HG03460 (cell line): Measurements from ENCODE around the gene MUC2.
"Not testable (repeated sequence)": the region's sequence is repeated elsewhere in the genome, so short reads cannot be mapped to it uniquely, and the experiment has no call there.

Experiments used
- ATAC-seq: cut with Tn5 transposase; IDR thresholded peaks from one replicate; pipeline ENCODE4 v1.9.1; 2021; ENCODE audit not compliant: unreplicated experiment

MUC2 gene

DNA sequence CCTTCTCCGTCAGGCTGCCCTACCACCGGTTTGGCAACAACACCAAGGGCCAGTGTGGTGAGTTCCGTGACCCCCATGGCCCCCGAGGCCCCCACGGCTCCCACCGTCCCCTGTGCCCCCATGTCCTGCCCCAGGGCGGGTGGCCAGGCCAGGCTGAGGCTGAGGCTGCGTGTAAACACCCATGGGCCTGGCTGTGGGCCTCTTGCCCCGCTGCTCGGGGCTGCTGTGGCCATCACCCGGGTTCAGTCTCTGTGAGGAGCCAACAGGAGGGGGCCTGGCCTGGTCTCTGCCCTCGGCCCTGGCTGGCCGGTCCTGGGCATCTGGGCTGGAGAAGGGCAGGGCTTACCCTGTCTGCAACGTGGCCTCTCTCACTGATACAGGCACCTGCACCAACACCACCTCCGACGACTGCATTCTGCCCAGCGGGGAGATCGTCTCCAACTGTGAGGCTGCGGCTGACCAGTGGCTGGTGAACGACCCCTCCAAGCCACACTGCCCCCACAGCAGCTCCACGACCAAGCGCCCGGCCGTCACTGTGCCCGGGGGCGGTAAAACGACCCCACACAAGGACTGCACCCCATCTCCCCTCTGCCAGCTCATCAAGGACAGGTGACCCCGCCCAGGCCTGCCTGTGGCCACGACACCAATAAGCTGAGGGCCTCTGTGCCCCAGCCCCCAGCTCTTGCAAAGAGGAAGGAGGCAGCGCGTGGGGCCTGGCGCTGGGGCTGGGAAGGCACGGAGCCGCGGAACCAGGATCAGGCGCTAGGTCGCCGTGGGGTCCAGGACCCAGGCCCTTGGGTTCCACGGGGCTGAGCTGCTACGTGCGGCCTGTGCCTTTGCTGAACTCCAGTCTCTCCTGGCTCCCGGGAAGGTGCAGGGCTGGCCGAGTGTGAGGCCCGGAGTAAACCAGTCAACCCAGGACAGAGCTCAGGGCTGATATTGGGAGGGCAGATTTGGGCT, 29.0 kb downstream of the MUC2 start:
- no peak for ATAC-seq

DNA sequence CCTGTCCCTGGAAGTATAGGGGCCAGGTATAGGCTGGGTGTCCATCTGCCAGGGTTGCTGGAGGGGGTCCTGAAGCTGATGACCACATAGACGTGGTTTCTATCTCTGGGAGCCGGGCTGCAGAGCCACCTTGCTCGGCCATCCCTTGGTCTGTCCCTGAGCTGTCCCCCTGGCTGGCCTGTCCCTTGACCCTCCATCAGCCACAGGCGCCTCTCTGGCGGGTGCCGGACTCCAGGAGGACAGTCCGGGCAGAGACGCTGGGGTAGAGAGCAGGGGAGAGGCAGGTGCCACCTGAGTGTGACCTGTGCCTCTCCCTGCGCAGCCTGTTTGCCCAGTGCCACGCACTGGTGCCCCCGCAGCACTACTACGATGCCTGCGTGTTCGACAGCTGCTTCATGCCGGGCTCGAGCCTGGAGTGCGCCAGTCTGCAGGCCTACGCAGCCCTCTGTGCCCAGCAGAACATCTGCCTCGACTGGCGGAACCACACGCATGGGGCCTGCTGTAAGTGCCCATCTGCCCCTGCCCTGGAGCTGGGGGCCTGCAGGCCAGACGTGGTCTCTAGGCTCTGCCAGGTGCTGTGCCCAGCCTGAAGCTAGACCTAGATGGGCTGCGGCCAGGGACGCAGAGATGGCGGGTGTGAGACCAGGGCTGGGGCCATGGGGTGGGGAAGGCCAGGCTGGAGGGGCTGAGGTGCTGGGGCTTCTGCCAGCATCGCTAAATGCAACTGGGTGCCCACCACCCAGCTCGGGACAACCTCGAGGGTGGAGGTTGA, 29.9 kb downstream of the MUC2 start:
- no peak for ATAC-seq

DNA sequence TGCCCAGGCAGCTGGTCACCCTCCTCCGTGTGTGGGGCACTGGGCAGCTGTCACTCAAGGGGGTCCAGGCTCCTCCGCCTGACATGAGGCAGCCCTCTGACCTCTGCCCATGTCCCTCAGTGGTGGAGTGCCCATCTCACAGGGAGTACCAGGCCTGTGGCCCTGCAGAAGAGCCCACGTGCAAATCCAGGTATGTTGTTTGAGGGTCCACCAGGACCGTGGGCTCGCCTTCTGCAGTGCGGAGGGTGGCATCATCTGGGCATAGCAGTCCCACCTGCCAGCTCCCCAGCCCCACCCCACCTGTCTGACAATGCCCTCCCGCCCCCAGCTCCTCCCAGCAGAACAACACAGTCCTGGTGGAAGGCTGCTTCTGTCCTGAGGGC, 30.5 kb downstream of the MUC2 start:
- ATAC-seq = no peak

DNA sequence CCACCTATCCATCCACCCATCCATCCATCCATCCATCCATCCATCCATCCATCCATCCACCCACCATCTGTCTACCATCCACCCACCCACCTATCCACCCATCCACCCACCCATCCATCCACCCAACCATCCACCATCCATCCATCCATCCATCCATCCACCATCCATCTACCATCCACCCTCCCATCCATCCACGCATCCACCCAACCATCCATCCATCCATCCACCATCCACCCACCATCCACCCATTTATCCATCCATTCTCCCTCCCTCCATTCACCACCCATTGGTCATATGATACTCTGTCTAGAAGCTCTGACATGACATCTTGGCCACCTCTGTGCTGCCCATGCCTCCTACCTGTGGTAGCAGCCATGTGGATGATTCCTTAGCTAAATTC, 31.7 kb downstream of the MUC2 start:
- no peak for ATAC-seq

DNA sequence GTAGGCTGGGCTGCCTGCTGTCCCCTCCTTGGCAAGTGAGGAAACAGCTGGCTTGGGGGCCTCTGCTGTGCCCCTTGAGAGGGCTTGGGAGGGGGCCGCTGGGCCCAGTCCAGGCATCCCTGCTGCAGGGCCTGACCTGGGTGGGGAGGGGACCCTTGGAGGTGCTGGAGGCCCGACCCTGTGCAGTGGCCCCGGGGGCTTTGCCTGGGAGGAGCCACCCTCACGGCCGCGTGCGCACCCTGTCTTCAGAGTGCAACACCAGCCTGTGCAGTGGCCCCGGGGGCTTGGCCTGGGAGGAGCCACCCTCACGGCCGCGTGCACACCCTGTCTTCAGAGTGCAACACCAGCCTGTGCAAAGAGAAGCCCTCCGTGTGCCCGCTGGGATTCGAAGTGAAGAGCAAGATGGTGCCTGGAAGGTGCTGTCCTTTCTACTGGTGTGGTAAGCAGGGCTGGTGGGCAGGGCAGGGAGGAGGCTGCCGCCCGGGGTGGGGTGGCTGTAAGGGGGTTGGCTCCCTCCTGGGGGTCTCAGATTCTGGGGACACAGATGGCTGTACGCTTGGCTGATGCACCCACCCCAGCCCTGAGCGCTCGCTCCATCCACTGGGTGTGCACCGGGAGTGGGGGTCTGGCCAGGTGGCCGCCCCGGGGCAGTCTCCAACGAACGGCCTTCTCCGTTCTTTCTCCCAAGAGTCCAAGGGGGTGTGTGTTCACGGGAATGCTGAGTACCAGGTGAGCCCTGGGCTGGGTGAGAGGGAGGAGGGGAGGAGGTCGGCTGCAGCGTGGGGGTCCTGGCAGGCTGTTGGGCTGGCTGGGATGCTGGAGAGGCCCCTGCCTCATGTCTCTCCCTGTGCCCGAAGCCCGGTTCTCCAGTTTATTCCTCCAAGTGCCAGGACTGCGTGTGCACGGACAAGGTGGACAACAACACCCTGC, 32.9 kb downstream of the MUC2 start:
- no peak for ATAC-seq

DNA sequence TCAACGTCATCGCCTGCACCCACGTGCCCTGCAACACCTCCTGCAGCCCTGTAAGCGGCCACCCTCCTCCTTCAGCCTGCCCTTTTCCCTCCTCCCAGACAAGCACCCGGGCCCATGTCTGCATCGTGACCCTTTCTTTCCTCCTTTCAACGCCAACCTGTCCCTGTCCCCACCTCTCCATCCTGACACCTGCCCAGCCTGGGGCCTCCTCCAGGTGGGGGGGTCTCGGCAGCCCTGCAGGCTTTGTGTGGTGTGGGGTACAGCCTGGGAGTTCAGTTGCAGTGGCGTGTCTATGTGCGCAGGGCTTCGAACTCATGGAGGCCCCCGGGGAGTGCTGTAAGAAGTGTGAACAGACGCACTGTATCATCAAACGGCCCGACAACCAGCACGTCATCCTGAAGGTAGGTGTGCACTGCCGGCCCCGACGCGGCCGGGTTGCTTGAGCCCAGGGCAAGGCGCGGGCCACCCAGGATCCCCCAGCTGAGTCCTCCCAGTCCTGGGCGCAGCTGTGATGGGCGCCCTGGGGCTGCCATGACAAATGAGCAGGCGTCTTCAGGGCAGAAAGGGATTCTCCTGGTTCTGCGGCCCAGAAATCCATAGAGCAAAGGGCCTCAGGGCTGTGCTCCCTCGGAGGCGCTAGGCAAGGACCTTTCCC, 33.7 kb downstream of the MUC2 start:
- no peak for ATAC-seq

DNA sequence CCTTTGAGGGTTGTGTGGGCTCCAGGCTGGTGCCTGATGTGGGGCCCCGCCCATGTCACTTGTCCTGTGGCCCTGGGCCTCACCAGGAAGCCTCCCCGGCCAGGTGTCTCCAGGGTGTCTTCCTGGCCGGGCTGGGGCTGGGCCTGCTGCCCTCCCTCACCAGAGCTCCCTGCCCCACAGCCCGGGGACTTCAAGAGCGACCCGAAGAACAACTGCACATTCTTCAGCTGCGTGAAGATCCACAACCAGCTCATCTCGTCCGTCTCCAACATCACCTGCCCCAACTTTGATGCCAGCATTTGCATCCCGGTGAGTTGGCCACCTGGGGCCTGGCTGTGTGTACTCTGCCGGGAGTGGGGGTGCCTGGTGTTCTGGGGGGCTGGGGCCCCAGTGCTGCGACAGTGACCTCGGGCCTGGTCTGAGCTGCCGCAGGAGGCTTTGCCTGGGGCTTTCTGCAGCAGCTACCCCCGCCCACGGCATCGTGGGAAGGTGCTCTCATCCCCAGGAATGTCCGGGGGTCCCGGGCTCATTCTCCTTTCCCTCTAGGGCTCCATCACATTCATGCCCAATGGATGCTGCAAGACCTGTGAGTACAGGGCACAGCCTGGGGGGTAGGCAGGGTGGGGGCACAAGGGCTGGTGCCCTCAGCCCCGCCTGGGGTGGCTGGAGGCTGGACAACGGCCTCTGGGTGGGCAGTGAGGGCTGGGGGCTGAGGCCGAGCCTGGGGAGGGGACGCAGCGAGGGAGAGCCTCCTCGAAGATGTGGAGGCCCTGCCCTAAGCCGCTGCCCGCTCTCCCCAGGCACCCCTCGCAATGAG, 34.6 kb downstream of the MUC2 start:
- no peak for ATAC-seq

DNA sequence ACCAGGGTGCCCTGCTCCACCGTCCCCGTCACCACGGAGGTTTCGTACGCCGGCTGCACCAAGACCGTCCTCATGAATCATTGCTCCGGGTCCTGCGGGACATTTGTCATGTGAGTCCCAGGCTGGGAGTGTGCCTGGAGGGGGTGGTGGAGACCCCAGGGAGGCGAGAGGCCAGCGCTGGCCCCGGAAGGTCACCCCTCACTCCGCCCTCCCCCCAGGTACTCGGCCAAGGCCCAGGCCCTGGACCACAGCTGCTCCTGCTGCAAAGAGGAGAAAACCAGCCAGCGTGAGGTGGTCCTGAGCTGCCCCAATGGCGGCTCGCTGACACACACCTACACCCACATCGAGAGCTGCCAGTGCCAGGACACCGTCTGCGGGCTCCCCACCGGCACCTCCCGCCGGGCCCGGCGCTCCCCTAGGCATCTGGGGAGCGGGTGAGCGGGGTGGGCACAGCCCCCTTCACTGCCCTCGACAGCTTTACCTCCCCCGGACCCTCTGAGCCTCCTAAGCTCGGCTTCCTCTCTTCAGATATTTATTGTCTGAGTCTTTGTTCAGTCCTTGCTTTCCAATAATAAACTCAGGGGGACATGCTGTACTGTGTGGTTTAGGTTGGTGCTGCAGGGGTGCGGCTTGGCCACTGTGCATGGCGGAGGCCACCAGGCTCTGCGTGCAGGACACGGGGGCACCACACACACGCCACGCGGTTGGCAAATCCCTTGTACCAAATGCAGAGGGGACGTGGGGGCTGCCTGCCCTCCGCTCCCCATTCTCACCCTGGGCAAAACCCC, 35.4 kb downstream of the MUC2 start:
- no peak for ATAC-seq

DNA sequence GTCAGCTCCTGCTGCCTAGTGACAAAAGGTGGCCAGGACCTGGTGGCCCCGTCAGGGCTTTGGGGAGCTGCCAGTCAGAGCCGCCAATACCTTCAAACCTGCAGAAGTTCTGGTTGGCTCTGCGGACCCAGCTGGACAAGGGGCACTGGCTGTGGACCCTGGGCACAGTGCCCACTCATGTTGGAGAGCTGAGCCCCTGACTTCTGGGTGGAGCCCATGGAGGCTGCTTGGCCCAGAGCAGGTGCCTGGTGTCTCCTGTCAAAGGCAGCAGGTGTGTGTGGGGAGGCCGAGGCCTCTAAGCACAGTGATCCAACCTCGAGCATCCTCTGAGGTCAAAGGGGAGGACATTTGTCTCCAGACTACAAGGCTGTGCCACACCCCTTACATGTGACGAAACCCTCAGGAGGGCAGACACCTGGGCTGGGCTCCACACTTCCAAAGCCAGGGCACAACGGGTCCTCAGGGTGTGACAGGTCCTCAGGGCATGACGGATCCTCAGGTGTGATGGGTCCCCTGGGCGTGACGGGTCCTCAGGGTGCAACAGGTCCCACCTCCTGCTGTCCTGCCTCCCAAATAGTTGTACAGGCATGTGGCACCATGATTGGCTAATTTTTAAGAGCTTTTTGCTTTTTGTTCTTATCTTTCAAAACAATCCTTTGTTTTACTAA, 37.0 kb downstream of the MUC2 start:
- ATAC-seq = no peak

DNA sequence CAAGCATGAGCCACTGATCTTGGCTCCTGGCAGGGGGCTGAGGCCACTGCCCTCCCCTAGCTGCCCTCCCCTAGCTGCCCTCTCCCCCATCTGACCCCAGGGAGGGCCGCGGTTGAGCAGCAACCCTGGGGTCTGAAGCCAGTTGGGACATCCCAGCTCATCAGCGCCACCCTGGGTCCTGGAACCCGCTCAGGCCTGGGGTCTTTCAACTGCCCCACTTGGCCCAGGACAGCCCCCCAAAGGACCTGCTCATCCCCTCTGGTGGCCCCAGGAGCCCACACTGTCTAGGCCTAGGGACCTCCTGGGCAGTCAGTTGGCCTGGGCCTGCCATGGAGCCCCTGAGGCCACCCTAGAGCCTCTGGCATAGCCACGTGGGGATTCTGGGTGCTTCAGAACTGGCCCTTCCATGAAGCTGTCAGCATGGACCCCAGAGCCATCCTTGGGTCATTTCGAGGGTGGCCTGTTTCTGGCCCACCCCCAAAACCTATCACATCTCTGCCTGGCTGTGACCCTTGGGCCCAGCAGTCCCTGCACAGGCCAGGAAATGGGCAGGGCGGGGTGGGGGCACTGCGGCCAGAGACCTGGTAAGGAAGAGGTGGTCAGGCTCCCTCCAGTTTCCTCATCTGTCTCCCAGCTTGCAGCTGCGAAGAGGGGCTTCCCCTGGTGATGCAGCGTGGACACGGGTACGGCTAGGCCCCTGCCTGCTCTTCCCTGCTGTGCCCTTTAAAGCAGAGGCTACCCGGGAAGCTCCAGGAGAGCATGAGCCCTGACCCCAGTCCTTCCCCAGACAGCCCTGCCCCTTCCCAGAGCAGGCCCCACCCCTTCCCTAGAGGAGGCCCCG, 37.9 kb downstream of the MUC2 start:
- no peak for ATAC-seq

DNA sequence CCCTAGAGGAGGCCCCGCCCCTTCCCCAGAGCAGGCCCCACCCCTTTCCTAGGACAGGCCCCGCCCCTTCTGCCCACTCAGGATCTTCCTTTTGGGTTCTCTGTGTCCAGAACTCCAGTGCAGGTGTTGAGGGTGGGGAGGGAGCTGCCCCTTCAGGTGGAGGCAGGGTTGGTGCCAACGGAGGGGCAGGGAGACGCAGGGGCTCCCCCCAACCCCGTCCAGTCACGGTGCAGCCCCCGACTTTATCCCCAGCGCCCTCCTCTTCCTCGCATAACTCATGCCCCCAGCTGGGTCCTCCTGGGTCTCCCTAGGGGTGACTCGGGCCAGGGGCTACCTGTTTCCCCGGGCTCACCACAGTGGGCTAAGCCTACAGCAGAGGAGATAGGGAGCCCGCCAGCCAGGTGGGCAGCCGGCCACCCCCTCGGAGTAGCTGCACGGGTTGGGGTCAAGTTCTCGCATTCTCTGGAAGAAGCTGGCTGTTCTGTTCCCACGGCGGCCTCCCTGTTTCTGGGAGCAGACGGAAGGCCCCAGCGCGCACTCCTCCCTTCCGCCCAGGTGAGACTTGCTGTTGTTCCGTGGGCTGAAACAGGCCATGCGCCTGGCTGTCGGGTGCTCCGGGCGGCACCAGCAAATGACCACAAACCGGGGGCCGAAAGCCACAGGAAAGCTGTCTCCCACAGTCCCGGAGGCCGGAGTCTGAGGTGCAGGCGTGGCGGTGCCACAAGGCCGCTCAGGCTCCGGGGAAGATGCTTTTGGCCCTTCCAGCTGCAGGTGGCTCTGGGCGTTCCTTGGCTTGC, 38.9 kb downstream of the MUC2 start:
- ATAC-seq = no peak

DNA sequence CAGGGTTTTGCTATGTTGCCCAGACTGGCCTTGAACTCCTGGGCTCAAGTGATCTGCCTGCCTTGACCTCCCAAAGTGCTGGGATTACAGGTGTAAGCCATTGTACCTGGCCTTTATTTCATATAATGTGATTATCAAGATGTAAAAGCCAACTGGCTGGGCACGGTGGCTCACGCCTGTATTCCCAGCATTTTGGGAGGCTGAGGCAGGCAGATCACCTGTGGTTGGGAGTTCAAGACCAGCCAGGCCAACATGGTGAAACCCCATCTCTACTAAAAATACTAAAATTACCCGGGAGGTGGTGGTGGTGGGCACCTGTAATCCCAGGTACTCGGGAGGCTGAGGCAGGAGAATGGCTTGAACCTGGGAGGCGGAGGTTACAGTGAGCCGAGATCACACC, 40.6 kb downstream of the MUC2 start:
- ATAC-seq = not testable (repeated sequence)

DNA sequence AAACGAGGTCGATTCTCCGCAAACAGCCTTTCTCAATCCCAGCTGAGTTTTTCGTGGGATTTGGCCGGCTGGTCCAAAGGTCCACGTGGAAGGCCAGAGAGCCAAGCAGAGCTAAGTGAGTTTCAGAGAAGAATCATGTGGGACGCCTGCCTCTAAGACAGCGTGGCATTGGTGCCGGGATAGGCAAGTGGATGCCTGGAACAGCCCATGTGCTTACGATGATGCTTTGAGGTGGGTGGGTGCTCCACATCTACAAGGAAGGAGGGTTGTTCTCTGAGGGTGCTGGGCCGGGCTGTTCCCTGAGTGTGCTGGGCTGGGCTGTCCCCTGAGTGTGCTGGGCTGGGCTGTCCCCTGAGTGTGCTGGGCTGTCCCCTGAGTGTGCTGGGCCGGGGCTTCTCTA, 41.4 kb downstream of the MUC2 start:
- ATAC-seq = no peak

DNA sequence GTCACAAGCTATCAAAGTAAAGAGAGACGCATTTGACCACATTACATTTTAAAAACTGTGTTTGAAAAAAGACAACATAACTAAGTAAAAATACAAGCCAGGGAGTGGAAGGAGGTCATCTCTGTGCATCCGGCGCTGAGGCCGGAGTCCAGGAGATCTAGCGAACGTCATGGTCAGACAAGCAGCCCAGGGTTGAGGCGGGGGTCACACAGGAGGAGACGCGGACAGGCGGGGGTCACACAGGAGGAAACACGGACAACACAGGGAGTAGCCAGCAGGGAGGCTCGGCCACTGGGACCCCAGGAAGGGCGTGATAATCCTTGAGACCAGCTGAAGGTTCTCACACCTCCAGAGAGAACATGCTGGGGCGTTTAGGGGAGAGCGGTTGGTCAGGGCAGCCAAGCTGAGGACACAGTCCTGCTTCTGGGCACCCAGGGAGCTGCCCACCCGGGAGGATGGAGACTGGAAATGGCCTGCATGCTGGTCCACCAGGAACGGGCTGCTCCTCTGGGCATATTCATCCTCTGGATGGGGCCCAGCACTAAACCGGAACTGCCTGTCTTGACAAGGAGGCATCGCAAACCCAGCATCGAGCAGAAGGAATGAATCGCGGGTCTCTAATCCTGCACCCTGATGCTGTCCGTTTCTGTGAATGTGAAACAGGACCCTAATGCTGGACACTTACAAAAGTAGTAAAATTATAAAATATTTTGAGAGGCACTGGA, 42.2 kb downstream of the MUC2 start:
- no peak for ATAC-seq

DNA sequence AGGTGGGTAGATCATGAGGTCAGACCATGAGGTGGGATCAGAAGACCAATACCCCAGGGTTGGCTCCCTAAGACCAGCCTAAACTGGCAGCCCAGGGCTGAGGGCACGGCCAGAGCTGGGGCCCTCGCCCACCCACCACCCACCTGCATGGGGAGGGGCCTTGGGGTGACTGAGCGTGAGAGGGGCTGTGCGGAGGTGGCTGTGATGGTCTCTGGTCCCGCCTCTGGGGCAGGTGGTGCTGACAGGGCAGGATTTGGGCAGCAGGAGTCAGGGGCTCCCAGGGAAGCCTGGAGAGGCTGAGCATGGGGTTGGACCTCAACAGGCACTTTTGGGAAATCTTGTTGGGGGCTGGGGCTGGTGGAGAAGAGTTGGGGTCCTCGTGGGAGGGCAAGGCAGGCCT, 43.3 kb downstream of the MUC2 start:
- no peak for ATAC-seq
